Kidney epithelial cell (primary cell): ENCODE measurements around the gene DNAJC15. TPM values are rescaled to one million over a fixed set of nuclear protein-coding genes. Genes with fewer than 3 reads are reported as not detected.

Experiments
- DNase-seq: peaks from one replicate; pipeline ENCODE4 v3.0.0-alpha.2; 2010; ENCODE audit warnings: low read depth
- H3K27me3 ChIP-seq: 2 replicates; pipeline ENCODE4 v1.6.0; 2011; ENCODE audit warnings: low read length; ENCODE audit not compliant: control insufficient read depth, insufficient read depth
- H3K36me3 ChIP-seq: 2 replicates; pipeline ENCODE4 v1.5.1; 2011; ENCODE audit warnings: low read length; ENCODE audit not compliant: control insufficient read depth, insufficient read depth
- H3K4me3 ChIP-seq: 2 replicates; pipeline ENCODE4 v1.5.1; 2011; ENCODE audit warnings: low read depth, mild to moderate bottlenecking, control low read depth, low read length
- CTCF ChIP-seq: IDR thresholded peaks from 2 replicates; pipeline ENCODE4 v1.5.1; 2011; ENCODE audit warnings: mild to moderate bottlenecking, moderate library complexity, low read length, control low read depth, inconsistent platforms; ENCODE audit not compliant: insufficient read depth, poor library complexity, severe bottlenecking
- total RNA-seq: library from RNA; depleted of rRNA; stranded (reverse); fragments of >200 nt; gene quantifications from 2 replicates; pipeline ENCODE4 v1.2.3, GENCODE V29; 2015

DNAJC15 gene
- total RNA-seq, 1 donor from 2014 or later, result 16.0 TPM

DNA sequence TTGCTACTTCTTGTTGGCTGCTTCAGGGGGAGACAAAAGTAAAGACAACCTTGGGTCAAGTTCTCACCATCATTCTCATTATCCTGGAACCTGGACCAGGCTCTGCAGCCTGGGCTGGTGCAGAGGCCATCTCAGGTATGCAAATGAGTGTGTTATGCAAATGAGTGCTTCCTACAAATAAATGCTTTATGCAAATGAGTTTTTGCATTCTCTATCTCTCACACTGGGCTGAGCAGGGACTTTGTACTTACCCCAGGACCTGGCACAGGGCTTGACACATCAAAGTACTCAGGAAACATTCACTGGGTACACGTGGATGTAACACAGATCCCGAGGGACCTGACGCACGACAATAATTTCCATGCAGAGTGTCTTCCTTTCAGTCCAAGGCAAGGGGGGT lies 103.0 kb downstream of the DNAJC15 start:
- H3K4me3 ChIP-seq, result no peak overlapping the region
- no peak for DNase-seq
- no peak for TF ChIP-seq CTCF
- H3K36me3 ChIP-seq, result no peaks in the 10 kb centered on the region
- H3K27me3 ChIP-seq, result no peaks in the 10 kb centered on the region

DNA sequence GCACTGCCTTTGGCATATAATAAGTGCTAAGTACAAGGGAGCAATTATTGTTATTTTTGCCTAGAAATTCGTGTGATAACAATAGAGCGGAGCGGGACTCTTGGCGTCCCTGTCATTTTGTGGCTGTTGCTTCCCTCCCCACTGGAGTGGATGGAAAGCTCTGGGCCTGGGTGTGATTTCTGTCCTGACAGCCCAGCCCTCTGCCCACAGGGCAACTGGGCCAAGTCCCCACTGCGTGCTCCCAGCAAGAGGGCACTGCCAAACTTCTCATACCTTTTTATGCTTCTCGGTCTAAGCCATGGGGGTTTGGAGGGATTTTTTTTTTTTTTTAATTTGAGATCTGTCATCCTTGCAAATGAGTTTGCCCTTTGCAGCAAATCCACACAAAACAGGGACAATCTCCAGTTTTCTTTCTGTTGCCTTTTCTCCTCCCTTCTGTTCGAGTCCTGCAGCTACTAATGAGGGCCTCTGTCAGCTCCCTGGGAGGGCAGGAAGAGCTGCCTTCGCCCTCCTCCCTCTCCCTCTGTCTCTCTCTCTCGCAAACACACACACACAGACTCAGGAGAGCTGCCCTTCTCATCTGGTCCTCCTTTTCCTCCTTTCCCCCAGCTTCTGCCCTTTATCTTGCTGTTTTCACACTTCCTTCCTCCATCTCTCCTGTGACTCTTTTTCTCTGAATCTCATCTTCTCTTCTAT lies 103.9 kb downstream of the DNAJC15 start:
- Histone ChIP-seq H3K36me3 (no peaks in the 10 kb centered on the region), H3K27me3 (no peaks in the 10 kb centered on the region), H3K4me3 (no peak overlapping the region)
- no peak for TF ChIP-seq CTCF
- DNase-seq, result no peak

DNA sequence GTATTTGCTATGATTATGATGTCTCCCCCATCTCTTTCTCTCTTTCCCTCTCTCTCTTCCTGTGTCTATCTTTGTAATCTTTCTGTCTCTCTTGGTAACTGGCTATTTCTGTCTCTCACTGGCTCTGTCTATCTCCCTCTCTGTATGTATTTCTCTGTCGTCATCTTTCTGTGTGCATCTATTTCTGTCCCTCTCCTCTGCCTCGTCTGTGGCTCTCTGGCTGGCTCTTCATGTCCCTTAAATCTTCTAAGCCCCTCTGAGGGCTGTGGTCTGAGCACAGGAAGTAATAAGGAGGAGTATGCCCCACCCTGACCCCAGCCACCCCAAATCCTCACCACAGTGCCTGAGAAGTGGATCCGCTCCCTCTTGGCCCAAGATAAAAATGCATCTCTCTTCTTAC lies 104.4 kb downstream of the DNAJC15 start:
- Histone ChIP-seq H3K27me3 (no peaks in the 10 kb centered on the region), H3K36me3 (no peaks in the 10 kb centered on the region), H3K4me3 (no peak overlapping the region)
- no peak for TF ChIP-seq CTCF
- DNase-seq, result no peak

- no peak for TF ChIP-seq CTCF
- Histone ChIP-seq H3K4me3 (no peak overlapping the region), H3K27me3 (no peaks in the 10 kb centered on the region), H3K36me3 (no peaks in the 10 kb centered on the region)
- no peak for DNase-seq
These were observed 105.1 kb downstream of the DNAJC15 start for GRCh38 chr13:43128504-43128961.

- no peak for DNase-seq
- Histone ChIP-seq H3K36me3 (no peaks in the 10 kb centered on the region), H3K4me3 (no peak overlapping the region), H3K27me3 (no peaks in the 10 kb centered on the region)
- TF ChIP-seq CTCF, result no peak
These were observed 105.7 kb downstream of the DNAJC15 start for GRCh38 chr13:43129066-43129465.
